Activated gamma-delta T cell (primary cell): Measurements from ENCODE around the gene FYB2.

Source experiments
- DNase-seq: peaks from one replicate; lab custom pipeline; 2025; lab: John Stamatoyannopoulos, UW

Gene FYB2

DNA sequence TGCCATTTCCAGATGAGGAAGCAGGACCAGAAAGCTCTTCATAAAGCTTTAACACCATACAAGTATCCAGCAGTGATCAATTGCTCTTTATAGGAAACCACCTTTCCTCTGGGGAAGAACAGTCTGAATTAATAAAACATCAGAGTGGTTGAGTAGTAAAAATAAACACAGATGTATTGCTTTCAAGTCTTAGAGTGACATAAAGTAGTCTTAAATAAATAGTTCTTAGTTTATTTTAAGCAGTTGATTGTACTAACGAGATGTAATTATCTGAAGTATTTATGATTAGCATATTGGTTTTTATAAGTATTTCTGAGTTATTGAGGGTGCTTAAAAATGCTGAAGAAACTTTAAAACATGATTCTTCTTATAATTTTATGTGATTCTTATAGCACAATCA lies 107.1 kb downstream of the FYB2 start:
- DNase-seq, result no peak

GRCh38 chr1:56710646-56711045 lies 108.6 kb downstream of the FYB2 start:
- no peak for DNase-seq

DNA sequence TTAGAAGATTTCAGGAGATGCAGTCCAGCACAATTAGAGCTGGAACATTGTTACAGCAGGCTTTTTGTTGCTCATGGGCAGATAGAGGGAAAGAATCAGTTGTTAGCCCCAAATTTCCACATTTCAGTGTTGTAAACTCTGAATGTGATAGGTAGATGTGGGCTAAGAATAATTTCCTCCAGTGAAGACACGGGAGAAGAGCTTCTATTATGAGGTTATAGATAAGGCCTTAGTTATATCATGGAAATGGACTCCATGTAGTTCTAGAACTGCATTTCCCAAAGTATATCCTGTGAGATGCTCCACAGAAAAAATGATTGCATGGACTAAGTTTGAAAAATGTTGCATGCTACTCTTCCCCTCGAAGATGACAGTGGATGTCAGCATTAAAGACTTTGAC lies 109.2 kb downstream of the FYB2 start:
- no peak for DNase-seq

- no peak for DNase-seq
Observed at GRCh38 chr1:56709269-56709880, 109.8 kb downstream of the FYB2 start.

DNA sequence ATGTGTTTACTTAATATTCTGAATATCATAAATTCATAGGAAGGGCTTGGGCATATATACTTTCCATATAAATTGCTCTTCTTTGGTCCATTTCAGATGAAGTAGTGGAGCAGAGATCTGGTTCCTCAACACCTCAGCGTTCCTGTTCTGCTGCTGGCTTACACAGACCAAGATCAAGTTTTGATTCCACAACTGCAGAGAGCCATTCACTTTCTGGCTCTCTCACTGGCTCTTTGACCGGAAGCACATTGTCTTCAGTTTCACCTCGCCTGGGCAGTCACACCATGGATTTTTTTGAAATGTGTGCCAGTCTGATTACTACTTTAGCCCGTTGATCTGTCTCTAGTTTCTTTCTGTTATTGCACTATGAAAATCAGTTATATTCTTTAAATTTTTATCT lies 111.8 kb downstream of the FYB2 start:
- no peak for DNase-seq

DNA sequence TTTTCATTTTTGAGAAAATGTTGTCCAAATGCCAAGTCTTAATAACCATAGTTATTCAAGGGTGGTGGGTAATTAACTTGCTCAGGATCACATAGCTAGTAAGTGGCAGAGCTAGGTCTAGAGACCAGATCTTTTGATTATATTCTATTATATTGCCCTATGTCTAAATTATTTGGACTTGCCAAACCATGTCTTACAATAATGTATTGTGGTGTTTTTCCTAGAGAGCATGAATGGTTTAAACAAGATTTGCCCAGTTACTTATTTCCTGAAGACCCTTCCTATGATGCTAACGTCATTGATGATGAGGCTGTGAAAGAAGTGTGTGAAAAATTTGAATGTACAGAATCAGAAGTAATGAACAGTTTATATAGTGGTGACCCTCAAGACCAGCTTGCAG lies 115.5 kb downstream of the FYB2 start:
- no peak for DNase-seq

GRCh38 chr1:56696663-56697062 lies 122.5 kb downstream of the FYB2 start:
- DNase-seq, result no peak

- no peak for DNase-seq
Observed at GRCh38 chr1:56688522-56689026, 130.6 kb downstream of the FYB2 start.

DNA sequence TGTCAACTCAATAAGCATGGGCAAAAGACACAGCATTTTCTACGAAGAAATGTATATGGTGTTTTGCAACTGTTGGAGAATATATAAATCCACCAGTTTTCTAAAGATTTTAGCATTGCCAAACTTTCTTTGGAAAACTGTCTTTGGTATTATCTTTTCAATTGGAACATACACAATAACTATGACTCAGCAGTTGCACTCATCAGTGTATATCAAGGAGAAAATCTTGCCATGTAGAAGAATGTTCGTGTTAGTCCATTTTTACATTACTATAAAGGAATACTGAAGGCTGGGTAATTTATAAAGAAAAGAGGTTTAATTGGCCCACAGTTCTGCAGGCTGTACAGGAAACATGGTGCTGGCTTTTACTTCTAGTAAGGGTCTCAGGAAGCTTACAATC lies 133.0 kb downstream of the FYB2 start:
- DNase-seq, result no peak

DNA sequence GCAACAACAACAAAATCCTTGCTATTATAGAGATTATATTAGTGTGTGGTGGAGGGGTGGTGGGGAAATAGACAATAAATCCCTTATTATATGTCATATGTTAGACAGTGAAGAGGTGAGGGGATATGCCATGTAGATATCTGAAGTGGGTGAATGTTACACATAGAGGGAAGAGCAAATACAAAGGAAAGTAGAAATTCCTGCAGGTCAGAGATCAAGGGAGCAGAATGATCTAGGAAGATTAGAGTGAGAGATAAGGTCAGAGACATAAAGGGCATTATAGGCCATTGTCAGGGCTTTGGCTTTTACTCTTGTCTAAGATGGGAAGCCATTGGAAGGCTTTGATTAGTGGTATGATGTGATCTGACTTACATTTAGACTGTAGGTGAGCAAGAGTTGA lies 135.6 kb downstream of the FYB2 start:
- no peak for DNase-seq

GRCh38 chr1:56676571-56677035 lies 142.6 kb downstream of the FYB2 start:
- DNase-seq, result no peak

GRCh38 chr1:56675763-56676162 lies 143.4 kb downstream of the FYB2 start:
- DNase-seq, result no peak

DNA sequence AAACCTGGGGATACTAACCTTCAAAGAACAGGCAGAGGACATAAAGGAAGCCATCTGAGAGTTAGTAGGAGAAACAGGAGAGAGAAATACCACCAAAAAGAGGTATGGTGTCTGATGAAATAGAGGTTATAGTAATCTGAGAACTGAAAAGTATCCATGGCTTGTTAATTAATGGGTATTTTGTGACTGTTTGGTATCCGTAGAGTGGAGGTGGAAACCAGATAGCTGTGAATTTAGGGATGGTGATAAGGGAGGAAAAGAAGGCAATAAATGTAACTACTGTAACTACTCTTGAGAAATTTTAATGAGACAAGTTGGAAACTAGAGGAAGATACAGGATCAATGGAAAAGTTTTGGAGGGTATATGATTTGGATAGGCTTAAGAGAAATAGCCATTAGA lies 146.6 kb downstream of the FYB2 start:
- DNase-seq, result no peak

DNA sequence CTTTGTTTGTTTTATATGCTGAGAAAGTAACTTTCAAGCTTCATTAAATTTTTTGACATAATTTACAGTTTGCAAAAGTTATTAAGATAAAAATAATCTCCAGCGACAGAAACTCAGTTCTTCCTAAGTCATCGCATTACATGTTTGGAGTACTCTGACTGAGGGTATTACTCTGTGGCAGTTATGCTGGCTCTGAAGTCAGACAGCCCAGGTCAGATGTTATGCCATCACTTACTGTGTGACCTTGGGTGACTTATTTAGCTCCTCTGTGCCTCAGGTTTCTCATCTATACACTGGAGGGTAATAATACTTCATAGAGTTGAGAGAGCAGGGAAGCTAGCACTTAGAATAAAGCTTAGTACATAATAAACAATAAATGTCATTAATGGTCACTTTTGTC lies 147.7 kb downstream of the FYB2 start:
- no peak for DNase-seq

DNA sequence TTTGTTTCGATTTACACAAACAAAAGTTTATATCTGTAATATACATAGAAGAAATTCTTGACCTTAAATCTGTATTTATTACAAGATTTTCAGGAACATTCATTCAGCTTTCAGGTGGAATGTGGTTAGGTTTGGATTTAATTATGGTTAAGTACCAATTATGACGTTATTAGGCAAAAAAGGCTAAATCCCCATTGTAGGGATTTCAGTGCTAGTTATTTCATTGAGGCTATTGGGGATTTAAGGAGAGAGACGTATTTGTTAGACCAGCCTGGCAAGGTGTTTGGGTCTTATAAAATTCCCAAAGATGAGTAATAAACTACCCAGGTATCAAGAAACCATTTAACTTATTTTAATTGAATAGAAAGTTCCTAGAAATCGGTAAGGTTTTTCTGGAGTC lies 148.1 kb downstream of the FYB2 start:
- DNase-seq, result no peak

GRCh38 chr1:56670350-56670749 lies 148.9 kb downstream of the FYB2 start:
- no peak for DNase-seq
